LNCaP clone FGC (cell line): ENCODE measurements around the gene SIGLEC7.

Source experiments
- DNase-seq: peaks from one replicate; pipeline ENCODE4 v3.0.0-alpha.2; 2011; ENCODE audit warnings: low read depth
- H3K4me3 ChIP-seq: 2 replicates; pipeline ENCODE4 v1.5.1; 2011; ENCODE audit warnings: mild to moderate bottlenecking, low read depth, low read length, control low read depth
- TF ChIP-seq, protein P1 (sequence below): IDR thresholded peaks from 2 replicates; pipeline ENCODE4 v1.5.1; 2012; ENCODE audit warnings: mild to moderate bottlenecking; ENCODE audit not compliant: control insufficient read depth, insufficient read depth; ENCODE audit errors: extremely low read depth

Gene SIGLEC7

DNA sequence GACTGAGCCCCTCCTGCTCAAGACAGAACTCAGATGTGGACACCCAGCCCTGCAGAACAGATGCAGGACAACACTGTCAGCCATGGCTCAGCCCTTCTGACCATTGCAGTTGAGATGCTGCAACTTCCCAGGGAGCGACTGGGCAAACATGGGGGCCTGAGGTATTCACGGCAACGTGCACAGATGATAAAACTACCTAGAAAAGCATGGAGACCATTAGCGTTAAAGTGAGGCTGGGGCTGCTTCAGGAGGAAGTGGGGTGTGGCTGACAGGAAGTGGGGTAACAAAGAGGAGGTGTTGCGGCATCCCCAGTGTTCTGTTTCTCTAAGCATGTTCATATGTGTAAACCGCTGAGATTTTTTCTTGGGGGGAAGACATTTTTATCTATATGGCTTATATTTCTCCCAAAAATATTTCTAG lies 18.7 kb upstream of the SIGLEC7 start:
- H3K4me3 ChIP-seq = no peak overlapping the region
- DNase-seq = no peak
- TF ChIP-seq, protein P1, sequence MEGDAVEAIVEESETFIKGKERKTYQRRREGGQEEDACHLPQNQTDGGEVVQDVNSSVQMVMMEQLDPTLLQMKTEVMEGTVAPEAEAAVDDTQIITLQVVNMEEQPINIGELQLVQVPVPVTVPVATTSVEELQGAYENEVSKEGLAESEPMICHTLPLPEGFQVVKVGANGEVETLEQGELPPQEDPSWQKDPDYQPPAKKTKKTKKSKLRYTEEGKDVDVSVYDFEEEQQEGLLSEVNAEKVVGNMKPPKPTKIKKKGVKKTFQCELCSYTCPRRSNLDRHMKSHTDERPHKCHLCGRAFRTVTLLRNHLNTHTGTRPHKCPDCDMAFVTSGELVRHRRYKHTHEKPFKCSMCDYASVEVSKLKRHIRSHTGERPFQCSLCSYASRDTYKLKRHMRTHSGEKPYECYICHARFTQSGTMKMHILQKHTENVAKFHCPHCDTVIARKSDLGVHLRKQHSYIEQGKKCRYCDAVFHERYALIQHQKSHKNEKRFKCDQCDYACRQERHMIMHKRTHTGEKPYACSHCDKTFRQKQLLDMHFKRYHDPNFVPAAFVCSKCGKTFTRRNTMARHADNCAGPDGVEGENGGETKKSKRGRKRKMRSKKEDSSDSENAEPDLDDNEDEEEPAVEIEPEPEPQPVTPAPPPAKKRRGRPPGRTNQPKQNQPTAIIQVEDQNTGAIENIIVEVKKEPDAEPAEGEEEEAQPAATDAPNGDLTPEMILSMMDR = no peak

GRCh38 chr19:51123802-51124201 lies 18.3 kb upstream of the SIGLEC7 start:
- DNase-seq = no peak
- no peak overlapping the region for H3K4me3 ChIP-seq
- TF ChIP-seq, protein P1 = no peak

- no peak overlapping the region for H3K4me3 ChIP-seq
- no peak for DNase-seq
- TF ChIP-seq, protein P1 = no peak
Observed at GRCh38 chr19:51124216-51124615, 17.9 kb upstream of the SIGLEC7 start.

DNA sequence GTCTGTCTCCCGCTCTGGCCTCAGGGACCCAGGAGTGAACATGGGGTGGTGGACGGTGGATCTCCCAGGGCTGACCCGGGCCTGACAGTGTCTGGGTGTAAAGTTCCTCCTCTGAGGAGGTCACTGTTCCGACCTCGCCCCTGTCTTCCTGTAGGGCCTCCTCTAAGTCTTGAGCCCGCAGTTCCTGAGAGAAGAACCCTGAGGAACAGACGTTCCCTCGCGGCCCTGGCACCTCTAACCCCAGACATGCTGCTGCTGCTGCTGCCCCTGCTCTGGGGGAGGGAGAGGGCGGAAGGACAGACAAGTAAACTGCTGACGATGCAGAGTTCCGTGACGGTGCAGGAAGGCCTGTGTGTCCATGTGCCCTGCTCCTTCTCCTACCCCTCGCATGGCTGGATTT lies 17.4 kb upstream of the SIGLEC7 start, which contains the start of gene SIGLEC9:
Gene SIGLEC9, plus strand, starts transcription at position 178 of the 400 bp plus-strand sequence. Its CDS starts 69 bp downstream, at position 247.
- TF ChIP-seq, protein P1 = no peak
- DNase-seq = no peak
- no peak within 1 kb of the TSS for H3K4me3 ChIP-seq

GRCh38 chr19:51125421-51126075 lies 16.6 kb upstream of the SIGLEC7 start:
- DNase-seq = no peak
- TF ChIP-seq, protein P1 = no peak

GRCh38 chr19:51127032-51127431 lies 15.1 kb upstream of the SIGLEC7 start:
- TF ChIP-seq, protein P1 = no peak
- H3K4me3 ChIP-seq = no peak overlapping the region
- DNase-seq = no peak

More at GRCh38 chr19:51125421-51126075, 16.6 kb upstream of the SIGLEC7 start:
- no peak overlapping the region for H3K4me3 ChIP-seq

GRCh38 chr19:51127755-51128154 lies 14.3 kb upstream of the SIGLEC7 start:
- DNase-seq = no peak
- H3K4me3 ChIP-seq = no peak overlapping the region
- TF ChIP-seq, protein P1 = no peak
